IgD-negative memory B cell (primary cell): Measurements from ENCODE around the gene GPI. TPM values are rescaled to one million over a fixed set of nuclear protein-coding genes. Genes with fewer than 3 reads are reported as not detected.
A peak's percentile ranks its signal among the peaks of the same experiment; 100 is the strongest.
"Not testable (repeated sequence)": the region's sequence is repeated elsewhere in the genome, so short reads cannot be mapped to it uniquely, and the experiment has no call there.

Source experiments
- H3K27ac Mint-ChIP-seq, 3 donors: one replicate each; pipeline ENCODE4 v1.8.0; 2020 to 2022; ENCODE audit warnings: mild to moderate bottlenecking in 3 of 3, mixed read lengths in 3 of 3, moderate library complexity in 1 of 3
- H3K27me3 Mint-ChIP-seq: one replicate; pipeline ENCODE4 v1.8.0; 2021; ENCODE audit warnings: mixed read lengths
- H3K36me3 Mint-ChIP-seq: one replicate; pipeline ENCODE4 v1.8.0; 2020; ENCODE audit warnings: mild to moderate bottlenecking, mixed read lengths
- H3K4me1 Mint-ChIP-seq, 3 donors: one replicate each; pipeline ENCODE4 v1.8.0; 2020 to 2022; ENCODE audit warnings: mixed read lengths in 3 of 3, mild to moderate bottlenecking in 1 of 3
- H3K4me3 Mint-ChIP-seq, 4 donors: one replicate each; pipeline ENCODE4 v1.8.0; 2020 to 2022; ENCODE audit warnings: mild to moderate bottlenecking in 4 of 4, mixed read lengths in 4 of 4, moderate library complexity in 3 of 4
- H3K9me3 Mint-ChIP-seq, 3 donors: one replicate each; pipeline ENCODE4 v1.8.0; 2020 to 2021; ENCODE audit warnings: mixed read lengths in 3 of 3, mild to moderate bottlenecking in 1 of 3
- polyA plus RNA-seq: library from polyadenylated mRNA; unstranded; fragments of 300-500 nt; fragmentation: Illumina TruSeq; gene quantifications from one replicate; pipeline ENCODE4 v1.2.3, GENCODE V29; 2021

The GPI gene
- polyA plus RNA-seq, 1 donor from 2014 or later: 139 TPM

GRCh38 chr19:34330116-34330515, 34.9 kb upstream of the GPI start:
- H3K27me3 Mint-ChIP-seq: no peaks in the 10 kb centered on the region
- peaks cover 6% of the 10 kb centered on the region for H3K36me3 Mint-ChIP-seq
- H3K4me1 Mint-ChIP-seq: peaks cover 0 to 1% (median 0%) of the 10 kb centered on the region in 3 donors
- no peak overlapping the region for H3K27ac Mint-ChIP-seq
- no peak overlapping the region for H3K4me3 Mint-ChIP-seq
- no peaks in the 10 kb centered on the region for H3K9me3 Mint-ChIP-seq

- not testable (repeated sequence) for H3K4me3 Mint-ChIP-seq, H3K36me3 Mint-ChIP-seq, H3K4me1 Mint-ChIP-seq, H3K27me3 Mint-ChIP-seq, H3K27ac Mint-ChIP-seq, H3K9me3 Mint-ChIP-seq
Observed at GRCh38 chr19:34330596-34330995, 34.4 kb upstream of the GPI start.

- not testable (repeated sequence) for H3K27ac Mint-ChIP-seq, H3K9me3 Mint-ChIP-seq, H3K36me3 Mint-ChIP-seq, H3K27me3 Mint-ChIP-seq, H3K4me3 Mint-ChIP-seq, H3K4me1 Mint-ChIP-seq
Observed at GRCh38 chr19:34331596-34331995, 33.4 kb upstream of the GPI start.

- Mint-ChIP-seq H3K36me3 (peaks cover 6% of the 10 kb centered on the region), H3K27ac (peak overlapping the region in 1 of 3 donors; percentile 41), H3K27me3 (no peaks in the 10 kb centered on the region), H3K4me3 (no peak overlapping the region), H3K4me1 (peaks cover 4 to 6% (median 5%) of the 10 kb centered on the region in 3 donors), H3K9me3 (no peaks in the 10 kb centered on the region)
Observed at GRCh38 chr19:34332027-34332760, 32.8 kb upstream of the GPI start.

GRCh38 chr19:34335914-34336313, 29.1 kb upstream of the GPI start:
- peaks cover 4 to 7% (median 6%) of the 10 kb centered on the region in 3 donors for H3K4me1 Mint-ChIP-seq
- H3K4me3 Mint-ChIP-seq: no peak overlapping the region
- no peaks in the 10 kb centered on the region for H3K27me3 Mint-ChIP-seq
- H3K27ac Mint-ChIP-seq: no peak overlapping the region
- H3K36me3 Mint-ChIP-seq: peaks cover 7% of the 10 kb centered on the region
- no peaks in the 10 kb centered on the region for H3K9me3 Mint-ChIP-seq

GRCh38 chr19:34336781-34337271, 28.2 kb upstream of the GPI start:
- H3K27ac Mint-ChIP-seq: peak overlapping the region in 1 of 3 donors; percentile 88
- no peak overlapping the region for H3K4me3 Mint-ChIP-seq
- H3K27me3 Mint-ChIP-seq: no peaks in the 10 kb centered on the region

GRCh38 chr19:34337739-34338138, 27.3 kb upstream of the GPI start:
- Mint-ChIP-seq H3K27ac (no peak overlapping the region), H3K9me3 (no peaks in the 10 kb centered on the region), H3K4me1 (peaks cover 2 to 7% (median 6%) of the 10 kb centered on the region in 3 donors), H3K4me3 (no peak overlapping the region), H3K36me3 (peaks cover 8% of the 10 kb centered on the region), H3K27me3 (no peaks in the 10 kb centered on the region)

More at GRCh38 chr19:34336781-34337271, 28.2 kb upstream of the GPI start:
- H3K36me3 Mint-ChIP-seq: peaks cover 5% of the 10 kb centered on the region
- peaks cover 2 to 7% (median 6%) of the 10 kb centered on the region in 3 donors for H3K4me1 Mint-ChIP-seq
- no peaks in the 10 kb centered on the region for H3K9me3 Mint-ChIP-seq

GRCh38 chr19:34341935-34342680, 22.9 kb upstream of the GPI start:
- Mint-ChIP-seq H3K9me3 (no peaks in the 10 kb centered on the region), H3K36me3 (peaks cover 13% of the 10 kb centered on the region), H3K27ac (no peak overlapping the region), H3K4me1 (peaks cover 3 to 8% (median 7%) of the 10 kb centered on the region in 3 donors), H3K4me3 (no peak overlapping the region), H3K27me3 (no peaks in the 10 kb centered on the region)

- Mint-ChIP-seq H3K27me3 (no peaks in the 10 kb centered on the region), H3K9me3 (no peaks in the 10 kb centered on the region), H3K27ac (no peak overlapping the region), H3K36me3 (peaks cover 13% of the 10 kb centered on the region), H3K4me1 (peaks cover 4 to 6% (median 6%) of the 10 kb centered on the region in 3 donors), H3K4me3 (no peak overlapping the region)
Observed at GRCh38 chr19:34343751-34344150, 21.2 kb upstream of the GPI start.

GRCh38 chr19:34345947-34346351, 19.0 kb upstream of the GPI start:
- Mint-ChIP-seq H3K36me3 (peaks cover 10% of the 10 kb centered on the region), H3K9me3 (no peaks in the 10 kb centered on the region), H3K4me1 (peaks cover 4 to 6% (median 6%) of the 10 kb centered on the region in 3 donors), H3K27me3 (no peaks in the 10 kb centered on the region), H3K4me3 (peak overlapping the region in 1 of 4 donors; percentile 34), H3K27ac (peak overlapping the region in 1 of 3 donors; percentile 6)

GRCh38 chr19:34347561-34348165, 17.3 kb upstream of the GPI start:
- peak overlapping the region in 1 of 3 donors; percentile 77 for H3K27ac Mint-ChIP-seq
- no peaks in the 10 kb centered on the region for H3K9me3 Mint-ChIP-seq
- H3K4me3 Mint-ChIP-seq: no peak overlapping the region
- H3K36me3 Mint-ChIP-seq: peaks cover 7% of the 10 kb centered on the region
- H3K4me1 Mint-ChIP-seq: peaks cover 4 to 6% (median 6%) of the 10 kb centered on the region in 3 donors
- no peaks in the 10 kb centered on the region for H3K27me3 Mint-ChIP-seq

- H3K27ac Mint-ChIP-seq: no peak overlapping the region
- H3K4me1 Mint-ChIP-seq: peaks cover 4 to 6% (median 6%) of the 10 kb centered on the region in 3 donors
- H3K4me3 Mint-ChIP-seq: no peak overlapping the region
- peaks cover 4% of the 10 kb centered on the region for H3K36me3 Mint-ChIP-seq
- H3K27me3 Mint-ChIP-seq: no peaks in the 10 kb centered on the region
- no peaks in the 10 kb centered on the region for H3K9me3 Mint-ChIP-seq
Observed at GRCh38 chr19:34348899-34349487, 16.0 kb upstream of the GPI start.

GRCh38 chr19:34350161-34350561, 14.8 kb upstream of the GPI start:
- Mint-ChIP-seq H3K27me3 (no peaks in the 10 kb centered on the region), H3K4me3 (no peak overlapping the region), H3K36me3 (peaks cover 2% of the 10 kb centered on the region)

GRCh38 chr19:34351382-34351826, 13.6 kb upstream of the GPI start:
- Mint-ChIP-seq H3K27me3 (no peaks in the 10 kb centered on the region), H3K27ac (no peak overlapping the region), H3K4me1 (peaks cover 0 to 1% (median 1%) of the 10 kb centered on the region in 3 donors), H3K4me3 (no peak overlapping the region), H3K36me3 (no peaks in the 10 kb centered on the region), H3K9me3 (no peaks in the 10 kb centered on the region)

More at GRCh38 chr19:34350161-34350561, 14.8 kb upstream of the GPI start:
- no peaks in the 10 kb centered on the region for H3K9me3 Mint-ChIP-seq
- peak overlapping the region; percentile 10 to 86 (median 35) for H3K27ac Mint-ChIP-seq
- peaks cover 4 to 6% (median 6%) of the 10 kb centered on the region in 3 donors for H3K4me1 Mint-ChIP-seq

GRCh38 chr19:34353546-34353945, 11.4 kb upstream of the GPI start:
- Mint-ChIP-seq H3K27ac (no peak overlapping the region), H3K4me3 (no peak overlapping the region), H3K9me3 (no peaks in the 10 kb centered on the region), H3K36me3 (no peaks in the 10 kb centered on the region), H3K27me3 (no peaks in the 10 kb centered on the region), H3K4me1 (peaks cover under 1 to 7% (median 3%) of the 10 kb centered on the region in 3 donors)
